GM19372 (cell line): ENCODE data around the gene ADRA1B.

Source experiments
- ATAC-seq: cut with Tn5 transposase; IDR thresholded peaks from one replicate; pipeline ENCODE4 v1.9.1; 2021; ENCODE audit warnings: mild to moderate bottlenecking, low read depth, moderate library complexity; ENCODE audit not compliant: unreplicated experiment

ADRA1B gene

GRCh38 chr5:159901308-159901707 lies 15.0 kb upstream of the ADRA1B start:
- ATAC-seq: no peak

- no peak for ATAC-seq
These were observed 14.5 kb upstream of the ADRA1B start for GRCh38 chr5:159901772-159902171.

GRCh38 chr5:159902444-159903121 lies 13.7 kb upstream of the ADRA1B start:
- ATAC-seq: no peak

- no peak for ATAC-seq
These were observed 13.2 kb upstream of the ADRA1B start for GRCh38 chr5:159903131-159903530.

- ATAC-seq: no peak
These were observed 11.4 kb upstream of the ADRA1B start for GRCh38 chr5:159904874-159905273.

GRCh38 chr5:159905496-159905895 lies 10.8 kb upstream of the ADRA1B start:
- ATAC-seq: no peak

GRCh38 chr5:159906463-159906862 lies 9.8 kb upstream of the ADRA1B start:
- ATAC-seq: no peak

GRCh38 chr5:159906943-159907342 lies 9.3 kb upstream of the ADRA1B start:
- no peak for ATAC-seq

- no peak for ATAC-seq
These were observed 8.3 kb upstream of the ADRA1B start for GRCh38 chr5:159907689-159908590.

- ATAC-seq: no peak
These were observed 7.7 kb upstream of the ADRA1B start for GRCh38 chr5:159908591-159908940.

GRCh38 chr5:159909126-159909525 lies 7.2 kb upstream of the ADRA1B start:
- no peak for ATAC-seq

GRCh38 chr5:159910207-159910842 lies 6.0 kb upstream of the ADRA1B start:
- no peak for ATAC-seq

- ATAC-seq: no peak
These were observed 5.4 kb upstream of the ADRA1B start for GRCh38 chr5:159910843-159911229.

GRCh38 chr5:159911349-159911748 lies 4.9 kb upstream of the ADRA1B start:
- no peak for ATAC-seq

- ATAC-seq: no peak
These were observed 4.1 kb upstream of the ADRA1B start for GRCh38 chr5:159912033-159912800.

GRCh38 chr5:159913048-159913447 lies 3.2 kb upstream of the ADRA1B start:
- no peak for ATAC-seq

- ATAC-seq: no peak
These were observed 2.8 kb upstream of the ADRA1B start for GRCh38 chr5:159913501-159913900.

GRCh38 chr5:159916841-159917761 lies 819 bp downstream of the ADRA1B start:
- ATAC-seq: no peak

- ATAC-seq: no peak
These were observed 1.7 kb downstream of the ADRA1B start for GRCh38 chr5:159917994-159918393.

- ATAC-seq: no peak
These were observed 5.4 kb downstream of the ADRA1B start for GRCh38 chr5:159921721-159922120.
